IPS-20b (cell line): Measurements from ENCODE around the gene CYFIP2.

Experiments used
- H3K27ac ChIP-seq: one replicate; pipeline ENCODE4 v1.5.1; 2013; ENCODE audit warnings: low read length
- H3K27me3 ChIP-seq: 2 replicates; pipeline ENCODE4 v1.6.1; 2013; ENCODE audit warnings: mild to moderate bottlenecking, low read length, inconsistent platforms; ENCODE audit not compliant: insufficient read depth
- H3K36me3 ChIP-seq: 2 replicates; pipeline ENCODE4 v1.6.1; 2013; ENCODE audit warnings: low read depth, mild to moderate bottlenecking, inconsistent platforms, low read length, moderate library complexity; ENCODE audit not compliant: insufficient read depth
- H3K4me1 ChIP-seq: 2 replicates; pipeline ENCODE4 v1.6.1; 2013; ENCODE audit warnings: mild to moderate bottlenecking, control low read depth, inconsistent platforms, low read length, moderate library complexity; ENCODE audit not compliant: insufficient read depth
- H3K4me3 ChIP-seq: 2 replicates; pipeline ENCODE4 v1.5.1; 2013; ENCODE audit warnings: mild to moderate bottlenecking, low read length, inconsistent platforms
- H3K9ac ChIP-seq: 2 replicates; pipeline ENCODE4 v1.6.1; 2013; ENCODE audit warnings: low read depth, mild to moderate bottlenecking, inconsistent platforms, low read length, moderate library complexity
- H3K9me3 ChIP-seq: 2 replicates; pipeline ENCODE4 v1.6.1; 2013; ENCODE audit warnings: mild to moderate bottlenecking, low read depth, low read length, inconsistent platforms; ENCODE audit not compliant: insufficient read depth

Gene CYFIP2

GRCh38 chr5:157290981-157291711, 25.2 kb downstream of the CYFIP2 start:
- H3K27me3 ChIP-seq, result no peaks in the 10 kb centered on the region
- H3K36me3 ChIP-seq, result peaks cover 40% of the 10 kb centered on the region
- H3K9me3 ChIP-seq, result no peaks in the 10 kb centered on the region
- H3K4me3 ChIP-seq, result no peak overlapping the region
- no peak overlapping the region for H3K9ac ChIP-seq
- H3K27ac ChIP-seq, result no peak overlapping the region
- H3K4me1 ChIP-seq, result no peaks in the 10 kb centered on the region

DNA sequence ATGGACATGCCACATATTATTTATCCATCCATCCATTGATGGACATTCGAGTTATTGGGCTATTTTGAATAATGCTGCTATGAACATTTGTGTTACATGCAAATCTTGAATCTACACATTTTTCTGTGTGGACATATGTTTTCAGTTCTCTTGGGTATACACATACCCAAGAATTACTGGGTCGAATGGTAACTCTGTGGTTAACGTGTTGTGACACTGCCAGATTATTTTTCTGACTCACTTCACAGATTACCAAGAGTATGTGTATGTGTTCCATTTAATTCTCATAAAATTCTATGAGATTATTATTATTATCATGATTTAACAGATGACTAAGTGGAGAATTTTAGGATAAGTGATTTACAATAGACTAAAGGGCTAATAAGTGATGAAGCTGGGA, 26.7 kb downstream of the CYFIP2 start:
- Histone ChIP-seq H3K27ac (no peak overlapping the region), H3K36me3 (peaks cover 41% of the 10 kb centered on the region), H3K27me3 (no peaks in the 10 kb centered on the region), H3K4me1 (no peaks in the 10 kb centered on the region), H3K9me3 (no peaks in the 10 kb centered on the region), H3K9ac (no peak overlapping the region), H3K4me3 (no peak overlapping the region)

DNA sequence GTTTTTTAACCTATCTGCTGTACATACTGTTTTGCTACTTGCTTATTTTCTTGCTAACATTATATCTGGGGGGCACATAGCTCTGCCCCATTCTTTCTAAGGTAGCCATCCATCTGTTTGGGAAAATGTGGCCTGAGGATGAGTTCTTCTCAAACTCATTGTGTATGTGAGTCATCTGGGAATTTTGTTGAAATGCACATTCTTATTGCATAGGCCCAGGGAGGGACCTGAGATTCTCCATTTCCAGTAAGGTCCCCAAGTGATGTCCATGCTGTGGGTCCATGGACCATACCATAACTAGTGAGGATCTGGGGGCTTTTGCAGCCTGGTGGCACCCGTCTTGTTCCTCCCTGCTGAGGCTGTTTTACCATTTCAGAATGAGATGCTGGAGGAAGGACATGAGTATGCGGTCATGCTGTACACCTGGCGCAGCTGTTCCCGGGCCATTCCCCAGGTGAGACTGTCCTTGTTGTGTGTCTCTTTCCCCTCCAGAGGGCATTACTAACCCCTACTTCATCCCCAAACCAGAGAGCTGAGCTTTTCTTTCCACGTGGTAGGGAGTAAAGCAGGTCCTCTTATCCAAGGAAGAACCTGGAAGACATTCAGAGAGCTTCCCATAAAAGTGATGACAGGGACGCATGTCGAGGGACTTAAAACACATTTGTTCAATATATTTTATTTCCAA, 28.6 kb downstream of the CYFIP2 start:
- H3K27ac ChIP-seq, result no peak overlapping the region
- no peak overlapping the region for H3K4me3 ChIP-seq
- H3K27me3 ChIP-seq, result no peaks in the 10 kb centered on the region
- H3K9ac ChIP-seq, result no peak overlapping the region
- H3K4me1 ChIP-seq, result no peaks in the 10 kb centered on the region
- H3K9me3 ChIP-seq, result no peaks in the 10 kb centered on the region
- peaks cover 33% of the 10 kb centered on the region for H3K36me3 ChIP-seq

GRCh38 chr5:157295247-157295646, 29.3 kb downstream of the CYFIP2 start:
- H3K4me3 ChIP-seq, result no peak overlapping the region
- H3K27me3 ChIP-seq, result no peaks in the 10 kb centered on the region
- H3K9ac ChIP-seq, result no peak overlapping the region
- peaks cover 33% of the 10 kb centered on the region for H3K36me3 ChIP-seq
- no peak overlapping the region for H3K27ac ChIP-seq
- H3K4me1 ChIP-seq, result no peaks in the 10 kb centered on the region
- H3K9me3 ChIP-seq, result no peaks in the 10 kb centered on the region

- Histone ChIP-seq H3K36me3 (peaks cover 45% of the 10 kb centered on the region), H3K9ac (no peak overlapping the region), H3K27me3 (no peaks in the 10 kb centered on the region), H3K27ac (no peak overlapping the region), H3K4me1 (no peaks in the 10 kb centered on the region), H3K4me3 (no peak overlapping the region), H3K9me3 (no peaks in the 10 kb centered on the region)
Measured at GRCh38 chr5:157300564-157300963, 34.6 kb downstream of the CYFIP2 start.

GRCh38 chr5:157301066-157301465, 35.1 kb downstream of the CYFIP2 start:
- no peaks in the 10 kb centered on the region for H3K27me3 ChIP-seq
- H3K9me3 ChIP-seq, result no peaks in the 10 kb centered on the region
- no peak overlapping the region for H3K4me3 ChIP-seq
- no peaks in the 10 kb centered on the region for H3K4me1 ChIP-seq
- H3K9ac ChIP-seq, result no peak overlapping the region
- H3K36me3 ChIP-seq, result peaks cover 41% of the 10 kb centered on the region
- H3K27ac ChIP-seq, result no peak overlapping the region

- Histone ChIP-seq H3K9me3 (no peaks in the 10 kb centered on the region), H3K4me1 (no peaks in the 10 kb centered on the region), H3K27ac (no peak overlapping the region), H3K9ac (no peak overlapping the region), H3K4me3 (no peak overlapping the region), H3K27me3 (no peaks in the 10 kb centered on the region), H3K36me3 (peaks cover 24% of the 10 kb centered on the region)
Measured at GRCh38 chr5:157303023-157303422, 37.1 kb downstream of the CYFIP2 start.

DNA sequence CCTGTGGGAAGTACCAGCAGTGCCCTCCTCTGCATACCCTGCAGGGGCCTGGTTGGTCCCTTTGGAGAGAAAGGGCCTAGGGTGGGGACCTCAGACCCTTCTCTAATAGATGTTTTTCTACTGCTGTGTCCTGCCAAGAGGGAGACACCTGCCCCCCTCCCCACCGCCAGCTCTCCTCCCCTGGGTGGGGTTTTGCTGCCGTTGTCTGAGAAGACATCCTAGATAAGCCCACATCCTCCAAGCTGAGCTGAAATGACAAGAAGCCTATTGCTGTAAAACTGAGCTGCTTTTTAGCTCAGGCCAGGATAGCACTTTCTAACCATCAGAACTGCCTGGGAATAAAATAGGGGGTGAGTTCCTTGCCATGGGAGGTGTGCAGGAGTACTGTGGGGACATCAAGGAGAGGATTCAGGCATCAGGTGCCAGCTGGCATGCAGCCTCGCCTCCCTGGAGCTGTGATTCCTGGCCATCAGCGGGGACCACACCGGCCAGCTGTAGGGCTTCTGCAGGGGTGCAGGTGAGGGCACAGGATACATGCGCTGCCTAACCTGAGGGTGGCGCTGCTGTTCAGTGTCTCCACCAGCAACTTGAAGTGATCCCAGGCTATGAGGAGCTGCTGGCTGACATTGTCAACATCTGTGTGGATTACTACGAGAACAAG, 37.9 kb downstream of the CYFIP2 start:
- no peak overlapping the region for H3K27ac ChIP-seq
- H3K9ac ChIP-seq, result no peak overlapping the region
- no peak overlapping the region for H3K4me3 ChIP-seq
- no peaks in the 10 kb centered on the region for H3K27me3 ChIP-seq
- H3K36me3 ChIP-seq, result peaks cover 24% of the 10 kb centered on the region
- no peaks in the 10 kb centered on the region for H3K9me3 ChIP-seq
- no peaks in the 10 kb centered on the region for H3K4me1 ChIP-seq

GRCh38 chr5:157306081-157306480, 40.2 kb downstream of the CYFIP2 start:
- Histone ChIP-seq H3K27ac (no peak overlapping the region), H3K27me3 (no peaks in the 10 kb centered on the region), H3K4me1 (no peaks in the 10 kb centered on the region), H3K9ac (no peak overlapping the region), H3K36me3 (peaks cover 19% of the 10 kb centered on the region), H3K4me3 (no peak overlapping the region), H3K9me3 (no peaks in the 10 kb centered on the region)

GRCh38 chr5:157306692-157307471, 41.0 kb downstream of the CYFIP2 start:
- Histone ChIP-seq H3K27ac (no peak overlapping the region), H3K36me3 (peaks cover 15% of the 10 kb centered on the region)

GRCh38 chr5:157308836-157309465, 43.0 kb downstream of the CYFIP2 start:
- Histone ChIP-seq H3K9me3 (no peaks in the 10 kb centered on the region), H3K27ac (no peak overlapping the region), H3K36me3 (peaks cover under 1% of the 10 kb centered on the region; the same call in 1 of the 2 replicates), H3K9ac (no peak overlapping the region), H3K4me1 (no peaks in the 10 kb centered on the region), H3K27me3 (no peaks in the 10 kb centered on the region), H3K4me3 (no peak overlapping the region)

More at GRCh38 chr5:157306692-157307471, 41.0 kb downstream of the CYFIP2 start:
- no peaks in the 10 kb centered on the region for H3K4me1 ChIP-seq
- H3K27me3 ChIP-seq, result no peaks in the 10 kb centered on the region
- H3K9ac ChIP-seq, result no peak overlapping the region
- H3K4me3 ChIP-seq, result no peak overlapping the region
- no peaks in the 10 kb centered on the region for H3K9me3 ChIP-seq
